ENCODE data around the gene TEAD4. TPM values are rescaled to one million over a fixed set of nuclear protein-coding genes. Genes with fewer than 3 reads are reported as not detected.

TEAD4 gene
- total RNA-seq, 6 experiments from 2014 or later: 0.81 to 8.5 (median 3.0) TPM

GRCh38 chr12:3042826-3043225 lies 83.6 kb downstream of the TEAD4 start:
- Histone ChIP-seq H3K4me3 (no peak overlapping the region), H3K9me3 (no peaks in the 10 kb centered on the region), H3K4me1 (no peaks in the 10 kb centered on the region), H3K27me3 (no peaks in the 10 kb centered on the region), H3K27ac (no peak overlapping the region), H3K36me3 (no peaks in the 10 kb centered on the region)
- 74% methylated on average over 4 of the region's 4 CpGs for WGBS (ENCODE audit: insufficient coverage, low coverage, low lambda C conversion rate, missing lambda C conversion rate)
- intact Hi-C loops (cut with DNase I): no loop called here
- no peak for TF ChIP-seq POLR2A (IDR thresholded peaks at IDR 0.05)
- TF ChIP-seq, protein P1, sequence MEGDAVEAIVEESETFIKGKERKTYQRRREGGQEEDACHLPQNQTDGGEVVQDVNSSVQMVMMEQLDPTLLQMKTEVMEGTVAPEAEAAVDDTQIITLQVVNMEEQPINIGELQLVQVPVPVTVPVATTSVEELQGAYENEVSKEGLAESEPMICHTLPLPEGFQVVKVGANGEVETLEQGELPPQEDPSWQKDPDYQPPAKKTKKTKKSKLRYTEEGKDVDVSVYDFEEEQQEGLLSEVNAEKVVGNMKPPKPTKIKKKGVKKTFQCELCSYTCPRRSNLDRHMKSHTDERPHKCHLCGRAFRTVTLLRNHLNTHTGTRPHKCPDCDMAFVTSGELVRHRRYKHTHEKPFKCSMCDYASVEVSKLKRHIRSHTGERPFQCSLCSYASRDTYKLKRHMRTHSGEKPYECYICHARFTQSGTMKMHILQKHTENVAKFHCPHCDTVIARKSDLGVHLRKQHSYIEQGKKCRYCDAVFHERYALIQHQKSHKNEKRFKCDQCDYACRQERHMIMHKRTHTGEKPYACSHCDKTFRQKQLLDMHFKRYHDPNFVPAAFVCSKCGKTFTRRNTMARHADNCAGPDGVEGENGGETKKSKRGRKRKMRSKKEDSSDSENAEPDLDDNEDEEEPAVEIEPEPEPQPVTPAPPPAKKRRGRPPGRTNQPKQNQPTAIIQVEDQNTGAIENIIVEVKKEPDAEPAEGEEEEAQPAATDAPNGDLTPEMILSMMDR (IDR thresholded peaks at IDR 0.05): no peak
- DNase-seq: no peak
- no peak for ATAC-seq

GRCh38 chr12:3043406-3043805 lies 84.2 kb downstream of the TEAD4 start:
- H3K27ac ChIP-seq: no peak overlapping the region
- no peaks in the 10 kb centered on the region for H3K4me1 ChIP-seq
- no peaks in the 10 kb centered on the region for H3K36me3 ChIP-seq
- 82% methylated on average over 7 of the region's 7 CpGs for WGBS (ENCODE audit: insufficient coverage, low coverage, low lambda C conversion rate, missing lambda C conversion rate)
- DNase-seq (no peak), ATAC-seq (no peak)
- no peaks in the 10 kb centered on the region for H3K9me3 ChIP-seq
- H3K4me3 ChIP-seq: no peak overlapping the region
- intact Hi-C loops (cut with DNase I): no loop called here
- H3K27me3 ChIP-seq: no peaks in the 10 kb centered on the region
- TF ChIP-seq POLR2A (IDR thresholded peaks at IDR 0.05): no peak
- TF ChIP-seq, protein P1 (IDR thresholded peaks at IDR 0.05): no peak

DNA sequence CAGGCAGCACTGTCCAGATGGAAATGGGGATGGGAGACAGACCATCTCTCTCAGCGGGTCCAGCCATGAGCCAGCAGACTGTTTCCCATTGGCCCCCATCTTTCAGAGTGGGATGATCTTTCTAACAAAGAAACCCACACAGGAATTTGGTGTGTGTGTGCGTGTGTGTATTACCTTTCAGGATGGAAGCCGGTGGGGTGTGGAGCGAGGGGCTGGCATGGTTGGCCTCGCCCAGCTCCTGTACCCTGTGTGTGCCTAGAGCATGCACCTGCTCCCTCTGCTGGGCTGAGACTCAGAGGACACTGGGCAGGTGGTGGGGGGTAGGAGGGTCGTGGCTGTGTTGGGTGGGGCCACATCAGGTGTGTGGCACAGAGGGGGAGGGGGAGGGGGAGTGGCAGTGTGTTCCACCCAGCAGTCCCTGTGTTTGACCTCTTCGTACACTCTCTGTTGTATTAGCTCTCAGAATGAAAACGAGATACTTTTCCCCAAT lies 85.0 kb downstream of the TEAD4 start:
- WGBS (ENCODE audit: insufficient coverage, low coverage, low lambda C conversion rate, missing lambda C conversion rate): 67% methylated on average over 2 of the region's 8 CpGs
- no peak for DNase-seq
- intact Hi-C loops (cut with DNase I): no loop called here

DNA sequence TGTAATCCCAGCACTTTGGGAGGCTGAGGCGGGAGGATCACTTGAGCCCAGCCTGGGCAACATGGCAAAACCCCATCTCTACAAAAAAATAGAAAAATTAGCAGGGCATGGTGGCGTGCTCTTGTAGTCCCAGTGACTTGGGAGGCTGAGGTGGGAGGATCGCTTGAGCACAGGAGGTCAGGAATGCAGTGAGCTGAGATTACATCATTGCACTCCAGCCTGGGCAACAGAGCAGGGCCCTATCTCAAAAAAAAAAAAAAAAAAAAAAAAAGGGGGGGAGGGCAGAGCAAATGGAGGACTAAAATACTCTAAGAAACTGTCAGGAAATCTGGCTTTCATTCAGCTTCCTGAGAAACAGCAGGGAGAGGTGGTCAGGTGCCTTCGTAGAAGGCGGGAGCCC lies 86.3 kb downstream of the TEAD4 start:
- ATAC-seq: no peak
- no peaks in the 10 kb centered on the region for H3K27me3 ChIP-seq
- H3K4me1 ChIP-seq: no peaks in the 10 kb centered on the region
- H3K9me3 ChIP-seq: no peaks in the 10 kb centered on the region
- DNase-seq: no peak
- H3K4me3 ChIP-seq: no peak overlapping the region
- no peak for TF ChIP-seq POLR2A (IDR thresholded peaks at IDR 0.05)
- TF ChIP-seq, protein P1 (IDR thresholded peaks at IDR 0.05): no peak
- 88% methylated on average over 5 of the region's 5 CpGs for WGBS (ENCODE audit: insufficient coverage, low coverage, low lambda C conversion rate, missing lambda C conversion rate)
- no peaks in the 10 kb centered on the region for H3K36me3 ChIP-seq
- intact Hi-C loops (cut with DNase I): no loop called here
- no peak overlapping the region for H3K27ac ChIP-seq

More for the DNA sequence above, 85.0 kb downstream of the TEAD4 start:
- ATAC-seq: no peak
- Histone ChIP-seq H3K27ac (no peak overlapping the region), H3K9me3 (no peaks in the 10 kb centered on the region), H3K4me3 (no peak overlapping the region), H3K4me1 (no peaks in the 10 kb centered on the region), H3K27me3 (no peaks in the 10 kb centered on the region), H3K36me3 (no peaks in the 10 kb centered on the region)
- no peak for TF ChIP-seq POLR2A (IDR thresholded peaks at IDR 0.05)
- TF ChIP-seq, protein P1 (IDR thresholded peaks at IDR 0.05): no peak

DNA sequence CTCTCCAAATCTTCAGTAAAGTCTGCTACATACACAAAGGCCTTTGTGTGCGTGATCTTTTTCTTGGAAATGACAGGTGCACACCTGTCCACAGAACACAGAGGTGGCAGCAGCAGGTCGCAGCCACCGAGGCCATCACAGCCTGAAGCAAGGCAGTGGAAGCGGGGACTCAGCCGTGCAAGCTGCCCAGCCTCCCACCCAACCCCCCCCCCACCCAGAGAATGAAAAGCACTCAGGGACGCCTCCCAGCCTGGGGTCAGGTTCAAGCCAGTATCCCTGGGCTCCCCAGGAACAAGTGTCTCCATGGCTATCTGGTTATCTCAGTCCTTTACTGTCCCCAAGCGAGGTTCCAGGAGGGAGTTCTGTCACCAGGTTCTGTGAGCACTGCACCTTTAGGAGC lies 86.8 kb downstream of the TEAD4 start:
- no peak for ATAC-seq
- H3K9me3 ChIP-seq: no peaks in the 10 kb centered on the region
- no peak for DNase-seq
- TF ChIP-seq, protein P1 (IDR thresholded peaks at IDR 0.05): no peak
- TF ChIP-seq POLR2A (IDR thresholded peaks at IDR 0.05): no peak
- H3K36me3 ChIP-seq: no peaks in the 10 kb centered on the region
- no peaks in the 10 kb centered on the region for H3K27me3 ChIP-seq
- 64% methylated on average over 2 of the region's 7 CpGs for WGBS (ENCODE audit: insufficient coverage, low coverage, low lambda C conversion rate, missing lambda C conversion rate)
- no peaks in the 10 kb centered on the region for H3K4me1 ChIP-seq
- no peak overlapping the region for H3K4me3 ChIP-seq
- intact Hi-C loops (cut with DNase I): no loop called here
- H3K27ac ChIP-seq: no peak overlapping the region
